Body of pancreas (tissue), 4 donors: ENCODE measurements around the gene NME2.

Experiments
- POLR2A ChIP-seq, 3 donors: fragments of 450-650 bp; IDR thresholded peaks; one replicate each; pipeline ENCODE4 v1.6.1; 2016; ENCODE audit warnings: antibody characterized with exemption in 3 of 3, mild to moderate bottlenecking in 2 of 3
- TF ChIP-seq, protein P1 (sequence below), 7 experiments: fragments of 450-650 bp in 4 of 7; fragments of 200-600 bp in 3 of 7; sonication (generic) in 3 of 7; IDR thresholded peaks; one replicate each; pipeline ENCODE4 v1.5.1; 2016 to 2019; ENCODE audit warnings: antibody characterized with exemption in 7 of 7

DNA sequence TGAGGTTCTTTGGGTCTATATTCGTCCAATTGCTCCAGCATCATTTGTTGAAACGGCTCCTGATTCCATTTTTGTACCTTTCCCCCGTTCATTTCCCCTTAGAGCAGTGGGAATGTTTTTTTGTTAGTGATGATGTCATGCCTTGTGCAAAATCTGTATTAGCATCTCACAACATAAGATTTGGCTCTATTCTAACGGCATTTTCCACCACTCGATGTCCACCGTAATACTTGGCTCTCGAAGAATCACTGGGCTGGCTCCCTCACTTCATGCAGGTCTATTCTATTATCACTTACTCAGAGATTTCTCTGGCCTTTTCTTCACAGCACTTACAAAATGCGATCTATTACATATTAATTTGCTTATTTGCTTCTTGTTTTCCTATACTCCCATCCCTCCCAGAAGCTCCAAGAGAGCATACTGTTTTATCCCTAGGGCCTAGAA is 13.4 kb upstream of the NME2 start:
- TF ChIP-seq POLR2A (IDR thresholded peaks at IDR 0.05): no peak
- TF ChIP-seq, protein P1, sequence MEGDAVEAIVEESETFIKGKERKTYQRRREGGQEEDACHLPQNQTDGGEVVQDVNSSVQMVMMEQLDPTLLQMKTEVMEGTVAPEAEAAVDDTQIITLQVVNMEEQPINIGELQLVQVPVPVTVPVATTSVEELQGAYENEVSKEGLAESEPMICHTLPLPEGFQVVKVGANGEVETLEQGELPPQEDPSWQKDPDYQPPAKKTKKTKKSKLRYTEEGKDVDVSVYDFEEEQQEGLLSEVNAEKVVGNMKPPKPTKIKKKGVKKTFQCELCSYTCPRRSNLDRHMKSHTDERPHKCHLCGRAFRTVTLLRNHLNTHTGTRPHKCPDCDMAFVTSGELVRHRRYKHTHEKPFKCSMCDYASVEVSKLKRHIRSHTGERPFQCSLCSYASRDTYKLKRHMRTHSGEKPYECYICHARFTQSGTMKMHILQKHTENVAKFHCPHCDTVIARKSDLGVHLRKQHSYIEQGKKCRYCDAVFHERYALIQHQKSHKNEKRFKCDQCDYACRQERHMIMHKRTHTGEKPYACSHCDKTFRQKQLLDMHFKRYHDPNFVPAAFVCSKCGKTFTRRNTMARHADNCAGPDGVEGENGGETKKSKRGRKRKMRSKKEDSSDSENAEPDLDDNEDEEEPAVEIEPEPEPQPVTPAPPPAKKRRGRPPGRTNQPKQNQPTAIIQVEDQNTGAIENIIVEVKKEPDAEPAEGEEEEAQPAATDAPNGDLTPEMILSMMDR (IDR thresholded peaks at IDR 0.05): no peak
